DMS79 (cell line): ENCODE results near the gene KLHL2.

ENCODE experiments used
- DNase-seq: peaks from one replicate; lab custom pipeline; 2025; lab: John Stamatoyannopoulos, UW

The KLHL2 gene

DNA sequence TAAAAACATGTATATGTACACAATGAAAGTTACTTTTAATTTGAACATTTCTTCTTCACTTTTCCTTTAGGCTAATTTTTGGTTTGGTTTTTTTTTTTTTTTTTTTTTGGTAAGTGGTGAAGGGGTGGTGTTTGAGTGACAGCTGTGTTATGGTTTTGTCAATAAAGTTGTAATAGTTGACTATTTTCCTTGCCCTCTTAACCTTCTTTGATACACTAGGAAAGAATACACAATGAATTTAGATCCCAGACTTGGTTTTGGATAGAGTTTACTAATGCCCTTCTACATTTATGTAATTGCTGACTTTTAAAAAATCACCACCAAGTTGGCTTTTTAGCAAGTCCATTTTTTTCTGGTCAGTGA is 82.0 kb downstream of the KLHL2 start:
- no peak for DNase-seq

GRCh38 chr4:165293061-165293460 is 85.7 kb downstream of the KLHL2 start:
- no peak for DNase-seq

DNA sequence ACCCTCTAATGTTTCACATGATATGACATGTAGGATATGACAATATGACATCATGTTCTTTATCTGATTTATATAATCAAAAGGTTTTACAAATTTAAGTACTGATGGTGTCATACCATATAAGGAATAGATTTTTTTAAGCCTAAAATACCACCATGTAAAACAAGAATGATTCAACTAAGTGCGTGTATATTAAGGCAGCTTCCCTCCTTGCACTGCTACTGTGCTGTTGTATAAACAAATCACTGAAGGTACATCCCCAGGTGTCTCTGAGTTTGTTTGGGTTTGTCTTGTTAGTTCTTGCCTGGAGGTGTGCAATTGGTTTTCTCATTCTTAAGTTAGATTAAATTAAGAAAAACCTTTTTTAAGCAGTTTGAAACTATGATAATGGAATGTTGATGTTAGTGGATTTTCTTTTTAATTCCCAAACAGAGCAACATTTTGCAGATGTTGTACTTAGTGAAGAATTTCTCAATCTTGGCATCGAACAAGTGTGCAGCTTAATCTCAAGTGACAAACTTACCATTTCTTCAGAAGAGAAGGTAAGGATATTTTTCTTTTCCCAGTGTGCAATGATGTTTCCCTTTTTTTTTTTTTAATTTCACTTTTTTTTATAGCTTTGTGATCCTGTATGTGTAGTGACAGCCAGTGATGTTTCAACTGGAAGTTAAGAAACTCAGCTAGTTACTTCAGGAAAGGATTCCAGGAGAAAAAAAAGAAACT is 86.7 kb downstream of the KLHL2 start:
- DNase-seq, result no peak

- DNase-seq, result no peak
Observed at GRCh38 chr4:165294907-165295306, 87.5 kb downstream of the KLHL2 start.

GRCh38 chr4:165297626-165298025 is 90.3 kb downstream of the KLHL2 start:
- no peak for DNase-seq

- DNase-seq, result no peak
Observed at GRCh38 chr4:165299399-165300060, 92.2 kb downstream of the KLHL2 start.

DNA sequence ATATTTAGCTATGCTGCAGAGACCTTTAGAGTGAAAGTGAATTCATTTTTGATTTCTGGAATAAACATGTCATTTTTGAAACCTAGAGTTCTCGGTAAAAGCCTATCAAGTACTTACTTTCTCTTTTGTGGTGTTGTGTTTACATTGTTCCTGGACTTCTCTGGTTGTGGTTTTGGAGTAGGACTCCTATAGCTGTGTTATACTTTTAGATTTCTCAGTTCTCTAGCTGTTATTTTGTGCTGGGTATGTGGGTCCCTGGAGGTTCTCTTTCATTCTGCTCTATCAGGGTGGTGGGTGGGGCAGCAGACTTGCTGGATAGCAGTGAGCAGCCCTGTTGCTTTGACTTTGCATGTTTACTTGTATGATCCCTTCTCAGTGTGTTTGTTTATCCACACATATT is 94.5 kb downstream of the KLHL2 start:
- no peak for DNase-seq

DNA sequence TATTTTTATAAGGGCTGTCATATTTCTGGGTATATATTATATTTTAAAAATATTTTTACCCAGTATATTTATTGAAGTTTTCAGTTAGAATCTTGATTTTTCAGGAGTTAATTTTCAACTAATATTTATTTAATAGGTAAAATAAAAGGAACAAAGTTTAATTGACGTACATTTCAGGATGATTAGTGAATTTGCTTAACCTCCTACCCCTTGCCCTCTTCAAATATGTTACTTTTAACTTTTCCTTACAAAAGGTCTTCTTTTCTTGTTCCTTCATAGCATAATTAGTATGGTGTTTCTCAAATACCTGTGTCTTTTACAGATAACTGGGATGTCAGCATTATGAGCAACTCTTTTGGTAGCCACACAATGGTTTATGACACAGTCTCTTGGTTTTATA is 95.3 kb downstream of the KLHL2 start:
- no peak for DNase-seq

GRCh38 chr4:165308166-165308565 is 100.8 kb downstream of the KLHL2 start:
- no peak for DNase-seq

DNA sequence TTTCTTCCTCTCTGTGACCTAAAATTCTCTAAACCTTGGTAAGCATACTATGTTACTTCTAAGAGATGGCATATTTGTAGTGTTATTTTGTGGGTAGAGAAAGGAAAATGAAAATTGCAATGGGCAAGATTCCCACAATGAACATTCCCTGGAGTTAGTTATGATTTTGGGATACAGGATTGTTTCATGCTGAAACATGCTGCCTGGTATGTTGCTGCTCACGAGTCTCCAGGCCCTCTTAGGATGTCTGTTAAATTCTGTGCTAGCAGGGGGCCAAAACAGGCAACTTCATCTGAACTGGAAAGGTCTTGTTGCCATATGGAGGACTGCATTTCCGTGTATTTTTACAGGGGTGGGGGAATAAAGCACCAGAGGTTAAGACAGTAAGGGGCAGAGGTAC is 101.2 kb downstream of the KLHL2 start:
- DNase-seq, result no peak

GRCh38 chr4:165309456-165309855 is 102.1 kb downstream of the KLHL2 start:
- DNase-seq, result no peak

- no peak for DNase-seq
Observed at GRCh38 chr4:165312506-165312905, 105.1 kb downstream of the KLHL2 start.

DNA sequence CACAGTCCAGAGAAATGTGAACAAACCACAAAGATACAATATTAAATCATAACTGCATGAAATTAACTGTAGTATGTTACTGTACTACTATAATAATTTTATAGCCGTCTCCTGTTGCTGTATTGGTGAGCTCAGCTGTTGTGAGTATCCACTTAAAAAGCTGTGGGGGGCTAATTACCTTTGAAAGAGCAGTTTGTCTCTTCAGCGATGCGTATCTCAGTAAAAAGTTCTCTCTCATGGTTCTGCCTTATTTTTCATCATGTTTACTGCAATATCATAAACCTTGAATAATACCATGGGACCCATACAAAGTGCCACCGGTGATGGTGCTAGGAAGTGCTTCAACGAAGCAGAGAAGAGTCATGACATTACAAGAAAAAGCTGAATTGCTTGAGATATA is 111.7 kb downstream of the KLHL2 start:
- DNase-seq, result peak; percentile 47

DNA sequence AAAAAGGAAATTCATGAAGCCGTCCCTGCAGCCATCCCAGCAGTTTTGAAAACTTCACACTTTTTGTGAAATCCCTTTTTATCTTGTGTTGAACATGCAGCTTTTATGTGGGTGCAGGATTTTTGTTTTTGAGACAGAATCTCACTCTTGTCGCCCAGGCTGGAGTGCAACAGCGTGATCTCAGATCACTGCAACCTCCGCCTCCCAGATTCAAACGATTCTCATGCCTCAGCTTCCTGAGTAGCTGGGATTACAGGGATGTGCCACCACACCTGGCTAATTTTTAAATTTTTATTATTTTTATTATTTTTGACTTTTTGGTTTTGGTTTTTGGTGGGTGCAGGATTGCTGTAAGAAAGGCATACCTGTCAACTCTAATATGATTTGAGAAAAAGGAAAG is 112.1 kb downstream of the KLHL2 start:
- no peak for DNase-seq

DNA sequence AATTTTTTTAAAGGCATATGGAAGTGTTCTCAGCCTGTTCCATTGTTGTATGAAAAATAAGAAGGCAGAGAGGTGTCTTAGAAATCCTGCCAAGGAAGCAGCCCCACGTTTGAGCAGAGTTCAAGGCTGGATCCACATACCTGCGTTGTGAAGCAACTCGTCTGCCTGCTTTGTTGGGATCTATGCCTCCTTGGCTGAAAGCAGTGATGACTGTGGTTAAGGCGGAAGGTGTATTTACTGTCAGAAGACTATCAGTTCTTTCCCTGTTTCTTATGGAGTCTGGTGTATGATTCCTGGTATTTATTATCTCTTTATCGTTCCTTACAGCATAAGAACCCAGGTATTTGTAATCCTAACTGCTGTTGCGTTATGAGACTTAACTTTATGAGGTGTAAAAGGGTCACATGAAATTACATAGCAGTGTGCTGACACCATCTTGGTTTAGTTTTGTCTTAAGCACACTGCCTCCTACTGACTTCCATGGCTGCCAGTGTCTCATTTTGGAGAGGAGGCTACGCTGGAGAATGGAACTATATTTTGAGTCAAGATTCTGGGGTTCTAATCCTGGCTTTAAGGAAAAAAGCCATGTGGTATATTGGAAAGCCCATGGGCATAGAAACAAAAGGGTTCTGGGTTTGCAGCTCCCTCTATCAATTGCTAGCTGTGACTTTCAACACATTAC is 117.0 kb downstream of the KLHL2 start:
- no peak for DNase-seq

DNA sequence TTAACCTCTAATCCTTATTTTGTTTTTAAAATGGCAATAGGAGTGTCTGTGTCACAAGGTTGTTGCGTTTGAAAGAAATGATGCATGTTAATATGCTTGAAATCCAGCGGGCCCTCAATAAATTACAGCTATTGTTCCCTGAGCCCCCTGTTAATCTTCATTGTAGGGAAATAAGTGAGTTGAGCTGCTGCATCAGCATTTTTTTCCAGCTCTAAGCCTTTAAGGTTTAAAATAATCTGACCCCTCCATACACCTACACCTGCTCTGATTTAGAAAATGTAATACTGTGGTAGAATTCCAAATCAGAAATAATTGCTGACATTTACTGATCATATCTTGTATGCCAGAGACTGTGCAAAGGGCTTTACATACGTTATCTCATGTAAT is 117.5 kb downstream of the KLHL2 start:
- DNase-seq, result no peak

DNA sequence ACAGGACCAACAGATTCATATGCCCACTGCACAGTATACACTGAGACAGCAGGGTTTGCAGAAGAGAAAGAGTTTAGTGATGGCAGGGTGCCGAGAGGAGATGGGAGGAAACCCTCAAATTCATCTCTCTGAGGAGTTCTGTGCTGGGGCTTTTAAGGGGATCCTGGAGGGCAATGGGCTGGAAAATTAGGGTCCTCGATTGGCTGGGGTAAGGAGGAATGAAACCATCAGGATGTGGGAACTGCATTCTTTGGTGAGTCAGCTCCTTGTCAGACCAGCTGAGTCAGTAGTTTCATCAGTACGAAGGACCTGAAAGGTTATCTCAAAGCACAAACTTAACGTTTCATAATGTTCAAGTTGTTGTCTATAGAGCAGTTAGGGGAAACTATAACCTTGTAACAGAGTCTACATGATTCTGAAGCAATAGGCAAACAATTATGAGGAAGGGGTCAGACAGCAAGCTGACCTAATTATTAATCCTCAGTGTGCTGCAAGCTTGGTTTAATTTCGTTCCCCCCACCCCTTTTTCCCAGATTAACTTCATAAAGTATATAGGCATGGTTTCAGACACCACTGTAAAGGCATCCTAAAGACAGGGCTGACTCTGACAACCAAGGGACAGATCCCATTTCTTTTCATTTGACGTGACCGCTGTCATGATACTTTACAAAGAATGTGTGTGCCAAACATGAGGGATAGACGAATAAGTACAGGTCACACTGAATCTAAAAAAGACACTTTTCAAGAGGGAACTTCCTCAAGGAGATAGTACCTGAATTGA is 118.6 kb downstream of the KLHL2 start:
- DNase-seq, result no peak

- DNase-seq, result no peak
Observed at GRCh38 chr4:165326831-165327210, 119.5 kb downstream of the KLHL2 start.

GRCh38 chr4:165327211-165328100 is 120.1 kb downstream of the KLHL2 start, which contains the start of gene MSMO1:
Gene MSMO1, plus strand, starts transcription at chr4:165327669. Its CDS starts 5,702 bp downstream, at chr4:165333371.
- DNase-seq, result peak; percentile 97

- no peak for DNase-seq
Observed at GRCh38 chr4:165328101-165328425, 120.7 kb downstream of the KLHL2 start.

DNA sequence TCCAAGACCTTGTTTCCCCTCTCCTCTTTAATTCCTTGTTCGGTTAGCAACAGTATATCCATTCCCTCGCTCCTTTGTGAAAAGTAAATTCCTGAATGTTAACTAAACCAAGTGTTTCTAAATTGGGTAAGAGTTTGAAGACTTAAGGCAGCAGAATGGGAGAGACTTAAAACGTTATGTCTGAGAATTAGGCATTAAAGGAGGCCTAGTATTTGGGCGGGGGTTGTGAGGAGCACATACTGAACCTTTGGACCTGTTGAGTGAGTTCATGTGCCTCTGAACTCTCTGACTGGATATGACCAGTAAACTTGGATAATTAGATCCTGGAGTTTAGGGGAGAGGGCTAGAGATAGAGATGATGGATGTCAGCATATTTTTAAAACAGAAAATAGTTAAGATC is 121.3 kb downstream of the KLHL2 start:
- DNase-seq, result no peak

GRCh38 chr4:165330071-165330470 is 122.7 kb downstream of the KLHL2 start:
- no peak for DNase-seq
